ENCODE measurements around the gene PPP1R10. TPM values are rescaled to one million over a fixed set of nuclear protein-coding genes. Genes with fewer than 3 reads are reported as not detected.

PPP1R10 gene
- total and polyA plus RNA-seq, 4 donors: 26.0 to 56.9 (median 45.9) TPM

Small RNA genes within 50 kb of the gene (small RNA-seq; reads per million reads assigned to genes)
- gene MIR877 (ENCODE audit: low replicate concordance): 3.8 reads per million, percentile 94 among the genes with 10 or more reads in this experiment

Other genes starting within 250 kb of the PPP1R10 start
- gene HLA-E, start 127.7 kb downstream of the PPP1R10 start, total RNA-seq: 100 to 1,000 TPM; 104 to 173 TPM
- gene HLA-E, start 127.7 kb downstream of the PPP1R10 start, polyA plus RNA-seq (ENCODE audit: insufficient read length in 2 of 2): 10 to 100 TPM; 78.9 to 81.2 TPM
- gene GNL1, start 60.8 kb downstream of the PPP1R10 start, total RNA-seq: 10 to 100 TPM; 40.3 to 72.0 TPM
- 10 to 100 TPM; 82.7 to 97.1 TPM for gene GNL1, start 60.8 kb downstream of the PPP1R10 start, polyA plus RNA-seq (ENCODE audit: insufficient read length in 2 of 2)
- 10 to 100 TPM in 1 of 2 donors, 1 to 10 TPM in 1; 8.3 to 20.5 TPM for gene PRR3, start 59.9 kb downstream of the PPP1R10 start, total RNA-seq
- 10 to 100 TPM; 39.1 to 46.0 TPM for gene PRR3, start 59.9 kb downstream of the PPP1R10 start, polyA plus RNA-seq (ENCODE audit: insufficient read length in 2 of 2)
- 10 to 100 TPM; 26.4 to 41.0 TPM for gene ABCF1, start 45.8 kb downstream of the PPP1R10 start, total RNA-seq
- 10 to 100 TPM; 59.5 to 60.6 TPM for gene ABCF1, start 45.8 kb downstream of the PPP1R10 start, polyA plus RNA-seq (ENCODE audit: insufficient read length in 2 of 2)
- 10 to 100 TPM; 40.5 to 61.9 TPM for gene MRPS18B, start 597 bp upstream of the PPP1R10 start, total RNA-seq
- gene MRPS18B, start 597 bp upstream of the PPP1R10 start, polyA plus RNA-seq (ENCODE audit: insufficient read length in 2 of 2): 10 to 100 TPM; 45.4 to 46.1 TPM
- 10 to 100 TPM; 18.7 to 27.2 TPM for gene ATAT1, start 9.6 kb upstream of the PPP1R10 start, total RNA-seq
- gene ATAT1, start 9.6 kb upstream of the PPP1R10 start, polyA plus RNA-seq (ENCODE audit: insufficient read length in 2 of 2): 100 to 1,000 TPM; 175 to 184 TPM
- gene C6orf136, start 29.9 kb upstream of the PPP1R10 start, total RNA-seq: 10 to 100 TPM in 1 of 2 donors, 1 to 10 TPM in 1; 8.5 to 11.8 TPM
- 10 to 100 TPM; 35.5 to 51.1 TPM for gene C6orf136, start 29.9 kb upstream of the PPP1R10 start, polyA plus RNA-seq (ENCODE audit: insufficient read length in 2 of 2)
- 10 to 100 TPM; 17.9 to 29.7 TPM for gene DHX16, start 55.8 kb upstream of the PPP1R10 start, total RNA-seq
- gene DHX16, start 55.8 kb upstream of the PPP1R10 start, polyA plus RNA-seq (ENCODE audit: insufficient read length in 2 of 2): 10 to 100 TPM; 30.9 to 35.2 TPM
- 10 to 100 TPM; 14.5 to 28.9 TPM for gene PPP1R18, start 69.4 kb upstream of the PPP1R10 start, total RNA-seq
- gene PPP1R18, start 69.4 kb upstream of the PPP1R10 start, polyA plus RNA-seq (ENCODE audit: insufficient read length in 2 of 2): 10 to 100 TPM; 46.7 to 49.3 TPM
- gene NRM, start 73.7 kb upstream of the PPP1R10 start, total RNA-seq: 1 to 10 TPM; 1.9 to 7.3 TPM
- gene NRM, start 73.7 kb upstream of the PPP1R10 start, polyA plus RNA-seq (ENCODE audit: insufficient read length in 2 of 2): 10 to 100 TPM; 19.8 to 23.6 TPM
- 10 to 100 TPM; 13.8 to 16.8 TPM for gene MDC1, start 100.0 kb upstream of the PPP1R10 start, total RNA-seq
- gene MDC1, start 100.0 kb upstream of the PPP1R10 start, polyA plus RNA-seq (ENCODE audit: insufficient read length in 2 of 2): 10 to 100 TPM; 35.1 to 40.3 TPM
- gene TUBB, start 103.1 kb upstream of the PPP1R10 start, total RNA-seq: 100 to 1,000 TPM; 483 to 700 TPM
- gene TUBB, start 103.1 kb upstream of the PPP1R10 start, polyA plus RNA-seq (ENCODE audit: insufficient read length in 2 of 2): 1,000 to 10,000 TPM; 1,177 to 1,220 TPM
- 100 to 1,000 TPM in 1 of 2 donors, 10 to 100 TPM in 1; 69.4 to 106 TPM for gene FLOT1, start 125.4 kb upstream of the PPP1R10 start, total RNA-seq
- gene FLOT1, start 125.4 kb upstream of the PPP1R10 start, polyA plus RNA-seq (ENCODE audit: insufficient read length in 2 of 2): 100 to 1,000 TPM; 208 to 215 TPM
- gene IER3, start 127.3 kb upstream of the PPP1R10 start, total RNA-seq: 10 to 100 TPM in 1 of 2 donors, 1 to 10 TPM in 1; 6.8 to 23.9 TPM
- 10 to 100 TPM in 1 of 2 donors, 1 to 10 TPM in 1; 9.0 to 11.1 TPM for gene IER3, start 127.3 kb upstream of the PPP1R10 start, polyA plus RNA-seq (ENCODE audit: insufficient read length in 2 of 2)

Measured in spinal cord (tissue), 4 donors.